DND-41 (cell line): ENCODE measurements around the gene KIAA1328.

Source experiments
- ATAC-seq: fragments of 200-7000 bp; cut with Tn5 transposase; 3 replicates; pipeline ENCODE4 v1.9.1; 2021; ENCODE audit warnings: low read depth; ENCODE audit not compliant: insufficient read depth
- DNase-seq: peaks from one replicate; pipeline ENCODE4 v3.0.0-alpha.2; 2020
- H2AFZ ChIP-seq: 2 replicates; pipeline ENCODE4 v1.6.0; 2012; ENCODE audit warnings: low read depth, low read length
- H3K27ac ChIP-seq: 2 replicates; pipeline ENCODE4 v1.5.1; 2012; ENCODE audit warnings: low read length, inconsistent platforms
- H3K27me3 ChIP-seq: fragments of 200-600 bp; sonication (generic); 2 replicates; pipeline ENCODE4 v1.6.0; 2012; ENCODE audit warnings: low read length, mild to moderate bottlenecking, inconsistent platforms; ENCODE audit not compliant: insufficient read depth, poor library complexity
- H3K36me3 ChIP-seq: 2 replicates; pipeline ENCODE4 v1.5.1; 2012; ENCODE audit warnings: low read length, inconsistent platforms; ENCODE audit not compliant: insufficient read depth
- H3K4me1 ChIP-seq: 2 replicates; pipeline ENCODE4 v1.5.1; 2012; ENCODE audit warnings: mild to moderate bottlenecking, low read length; ENCODE audit not compliant: insufficient read depth
- H3K4me2 ChIP-seq: 2 replicates; pipeline ENCODE4 v1.6.0; 2012; ENCODE audit warnings: mild to moderate bottlenecking, moderate library complexity, low read length, inconsistent platforms; ENCODE audit not compliant: insufficient read depth
- H3K4me3 ChIP-seq, 2 experiments: fragments of 200-600 bp in 1 of 2; shearing (Covaris generic) in 1 of 2; 2 replicates each; pipeline ENCODE4 v1.5.1; 2012 to 2016; ENCODE audit warnings: inconsistent platforms in 2 of 2, low read length in 2 of 2, mild to moderate bottlenecking in 2 of 2, low read depth in 1 of 2, moderate library complexity in 1 of 2
- H3K79me2 ChIP-seq: 2 replicates; pipeline ENCODE4 v1.6.0; 2012; ENCODE audit warnings: low read length, inconsistent platforms; ENCODE audit not compliant: insufficient read depth
- H3K9ac ChIP-seq: 2 replicates; pipeline ENCODE4 v1.6.0; 2012; ENCODE audit warnings: low read depth, mild to moderate bottlenecking, inconsistent platforms, low read length, moderate library complexity
- H3K9me3 ChIP-seq: 2 replicates; pipeline ENCODE4 v1.5.1; 2012; ENCODE audit warnings: low read length, moderate library complexity, mild to moderate bottlenecking, inconsistent platforms; ENCODE audit not compliant: insufficient read depth, severe bottlenecking
- H4K20me1 ChIP-seq: 2 replicates; pipeline ENCODE4 v1.6.0; 2012; ENCODE audit warnings: low read length; ENCODE audit not compliant: insufficient read depth
- CTCF ChIP-seq: IDR thresholded peaks from 2 replicates; pipeline ENCODE4 v1.5.1; 2012; ENCODE audit warnings: borderline replicate concordance, low read length, moderate library complexity, mild to moderate bottlenecking; ENCODE audit not compliant: poor library complexity, severe bottlenecking; ENCODE audit errors: extremely low read depth
- EZH2 ChIP-seq: IDR thresholded peaks from 3 replicates; pipeline ENCODE4 v1.6.1; 2012; ENCODE audit warnings: borderline replicate concordance, low read depth, mild to moderate bottlenecking, moderate library complexity, low read length, inconsistent platforms; ENCODE audit not compliant: severe bottlenecking

The KIAA1328 gene

GRCh38 chr18:37260367-37261093 lies 431.6 kb downstream of the KIAA1328 start:
- Histone ChIP-seq H3K79me2 (no peaks in the 10 kb centered on the region), H3K4me2 (no peak overlapping the region), H2AFZ (no peak overlapping the region), H3K27me3 (no peaks in the 10 kb centered on the region), H4K20me1 (no peaks in the 10 kb centered on the region), H3K9ac (no peak overlapping the region), H3K27ac (no peak overlapping the region), H3K9me3 (no peaks in the 10 kb centered on the region), H3K36me3 (no peaks in the 10 kb centered on the region), H3K4me1 (no peaks in the 10 kb centered on the region), H3K4me3 (no peak overlapping the region)
- ATAC-seq, result no peak
- TF ChIP-seq EZH2 (no peak), CTCF (no peak)
- DNase-seq, result no peak

- Histone ChIP-seq H3K4me1 (no peaks in the 10 kb centered on the region), H3K36me3 (no peaks in the 10 kb centered on the region), H3K4me3 (no peak overlapping the region), H3K27ac (no peak overlapping the region), H4K20me1 (no peaks in the 10 kb centered on the region), H3K79me2 (no peaks in the 10 kb centered on the region), H3K4me2 (no peak overlapping the region), H3K9me3 (no peaks in the 10 kb centered on the region), H3K9ac (no peak overlapping the region), H3K27me3 (no peaks in the 10 kb centered on the region), H2AFZ (no peak overlapping the region)
- TF ChIP-seq EZH2 (no peak), CTCF (no peak)
- no peak for DNase-seq
- ATAC-seq, result no peak
Measured at GRCh38 chr18:37261246-37261840, 432.4 kb downstream of the KIAA1328 start.

GRCh38 chr18:37261988-37262387 lies 433.1 kb downstream of the KIAA1328 start:
- ATAC-seq, result no peak
- Histone ChIP-seq H3K27me3 (no peaks in the 10 kb centered on the region), H3K4me2 (no peak overlapping the region), H3K4me1 (no peaks in the 10 kb centered on the region), H3K9ac (no peak overlapping the region), H3K36me3 (no peaks in the 10 kb centered on the region), H4K20me1 (no peaks in the 10 kb centered on the region), H3K79me2 (no peaks in the 10 kb centered on the region), H3K27ac (no peak overlapping the region), H3K4me3 (no peak overlapping the region), H3K9me3 (no peaks in the 10 kb centered on the region), H2AFZ (no peak overlapping the region)
- TF ChIP-seq EZH2, result no peak
- no peak for TF ChIP-seq CTCF
- no peak for DNase-seq
